ENCODE measurements around the gene FLAD1. TPM values are rescaled to one million over a fixed set of nuclear protein-coding genes. Genes with fewer than 3 reads are reported as not detected.

FLAD1 gene
- total RNA-seq, 1 experiment from 2014 or later: 97.0 TPM

GRCh38 chr1:155022136-155022926 lies 39.2 kb downstream of the FLAD1 start:
- no peaks in the 10 kb centered on the region for H3K79me1 ChIP-seq (ENCODE audit: insufficient read depth, low read depth, low read length, poor library complexity, severe bottlenecking)
- no peak overlapping the region for H3K4ac ChIP-seq (ENCODE audit: low read depth, low read length)
- peaks cover 0 to 6% (median 6%) of the 10 kb centered on the region in 3 experiments; a peak in 1 of 7 replicates for H3K36me3 Mint-ChIP-seq (ENCODE audit: insufficient read depth in 1 of 3, low read depth in 3 of 3)
- H3K56ac ChIP-seq (ENCODE audit: insufficient read length, low read depth, low read length): no peak overlapping the region
- no peak overlapping the region for H3T11ph ChIP-seq (ENCODE audit: low read length)
- H3K23ac ChIP-seq (ENCODE audit: insufficient read length, low read depth, low read length): no peak overlapping the region
- no peaks in the 10 kb centered on the region for H3K9me3 ChIP-seq (ENCODE audit: control insufficient read depth, low read depth, low read length)
- H3K27me3 ChIP-seq (ENCODE audit: insufficient read depth, low read length): no peaks in the 10 kb centered on the region
- H2BK20ac ChIP-seq (ENCODE audit: low read depth, low read length, poor library complexity, severe bottlenecking): no peak overlapping the region
- H3K27ac ChIP-seq (ENCODE audit: insufficient read length, low read depth, low read length): no peak overlapping the region
- H4K8ac ChIP-seq (replicated peaks; ENCODE audit: insufficient read length, low read depth, low read length): no peak overlapping the region
- no peaks in the 10 kb centered on the region for H3K79me2 ChIP-seq (ENCODE audit: insufficient read depth, low read length)
- DNase-seq: no peak
- H3K27me3 Mint-ChIP-seq (ENCODE audit: low read depth): peaks cover 12% of the 10 kb centered on the region
- TF ChIP-seq, protein P1, sequence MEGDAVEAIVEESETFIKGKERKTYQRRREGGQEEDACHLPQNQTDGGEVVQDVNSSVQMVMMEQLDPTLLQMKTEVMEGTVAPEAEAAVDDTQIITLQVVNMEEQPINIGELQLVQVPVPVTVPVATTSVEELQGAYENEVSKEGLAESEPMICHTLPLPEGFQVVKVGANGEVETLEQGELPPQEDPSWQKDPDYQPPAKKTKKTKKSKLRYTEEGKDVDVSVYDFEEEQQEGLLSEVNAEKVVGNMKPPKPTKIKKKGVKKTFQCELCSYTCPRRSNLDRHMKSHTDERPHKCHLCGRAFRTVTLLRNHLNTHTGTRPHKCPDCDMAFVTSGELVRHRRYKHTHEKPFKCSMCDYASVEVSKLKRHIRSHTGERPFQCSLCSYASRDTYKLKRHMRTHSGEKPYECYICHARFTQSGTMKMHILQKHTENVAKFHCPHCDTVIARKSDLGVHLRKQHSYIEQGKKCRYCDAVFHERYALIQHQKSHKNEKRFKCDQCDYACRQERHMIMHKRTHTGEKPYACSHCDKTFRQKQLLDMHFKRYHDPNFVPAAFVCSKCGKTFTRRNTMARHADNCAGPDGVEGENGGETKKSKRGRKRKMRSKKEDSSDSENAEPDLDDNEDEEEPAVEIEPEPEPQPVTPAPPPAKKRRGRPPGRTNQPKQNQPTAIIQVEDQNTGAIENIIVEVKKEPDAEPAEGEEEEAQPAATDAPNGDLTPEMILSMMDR (conservative IDR thresholded peaks at IDR 0.05): no peak
- WGBS (ENCODE audit: extremely low coverage, insufficient read length, low lambda C conversion rate): no CpG with 5 or more reads among the region's 8 CpGs
- no peak overlapping the region for H2BK15ac ChIP-seq (ENCODE audit: low read depth, low read length)
- H3K4me2 ChIP-seq (ENCODE audit: insufficient read depth, insufficient read length, low read length): no peak overlapping the region
- no peaks in the 10 kb centered on the region for H4K20me1 ChIP-seq (ENCODE audit: control insufficient read depth, insufficient read depth, insufficient read length)
- no peak overlapping the region for H2BK5ac ChIP-seq (ENCODE audit: insufficient read length, low read length)
- H3K18ac ChIP-seq (ENCODE audit: insufficient read length, low read depth, low read length): no peak overlapping the region
- no peak overlapping the region for H4K5ac ChIP-seq (ENCODE audit: insufficient read length, low read depth, low read length)
- no peaks in the 10 kb centered on the region for H3K4me1 ChIP-seq (ENCODE audit: insufficient read depth, low read length)
- H2BK12ac ChIP-seq (ENCODE audit: insufficient read length, low read depth, low read length): no peak overlapping the region
- no peak overlapping the region; a peak in 1 of 5 replicates for H3K4me3 Mint-ChIP-seq
- no peak overlapping the region for H2BK120ac ChIP-seq (ENCODE audit: low read depth, low read length, poor library complexity, severe bottlenecking)
- H3K14ac ChIP-seq (ENCODE audit: insufficient read depth, low read length): no peak overlapping the region
- no peak overlapping the region for H3K9ac ChIP-seq (ENCODE audit: extremely low read depth, insufficient read length, low read length)
- no peak overlapping the region for H2AK5ac ChIP-seq (ENCODE audit: insufficient read length, low read length)
- H3K27ac Mint-ChIP-seq: no peak overlapping the region; a peak in 2 of 7 replicates
- no peak overlapping the region for H4K91ac ChIP-seq (ENCODE audit: insufficient read length, low read depth, low read length)
- H2AFZ ChIP-seq (ENCODE audit: low read length): no peak overlapping the region
- no peaks in the 10 kb centered on the region for H3K23me2 ChIP-seq (ENCODE audit: insufficient read length, low read depth, low read length, poor library complexity, severe bottlenecking)
- H3K9me3 Mint-ChIP-seq: no peaks in the 10 kb centered on the region
- H3K4me1 Mint-ChIP-seq: peaks cover 23 to 44% of the 10 kb centered on the region in 2 experiments

Data from H9 (cell line).